ENCODE results near the gene ARHGEF28. TPM values are rescaled to one million over a fixed set of nuclear protein-coding genes. Genes with fewer than 3 reads are reported as not detected.

Gene ARHGEF28
- total and polyA plus RNA-seq, 2 donors (not counting 1 experiment from before 2014, with no cell fraction given) = not detected

- POLR2A ChIA-PET = no interaction called here
- Histone ChIP-seq H3K9ac (ENCODE audit: low read length) (no peak overlapping the region), H3K4me1 (ENCODE audit: control insufficient read depth in 2 of 2, insufficient read depth in 2 of 2, low read length in 2 of 2) (no peaks in the 10 kb centered on the region), H3K27ac (ENCODE audit: low read length in 2 of 2) (no peak overlapping the region), H3K9me3 (ENCODE audit: control extremely low read depth in 1 of 3, control insufficient read depth in 2 of 3, insufficient read depth in 1 of 3, low read length in 2 of 3) (no peaks in the 10 kb centered on the region), H4K20me1 (ENCODE audit: control insufficient read depth, insufficient read depth, low read length, poor library complexity, severe bottlenecking) (no peaks in the 10 kb centered on the region), H2AFZ (ENCODE audit: insufficient read depth, low read depth, low read length, poor library complexity, severe bottlenecking) (no peak overlapping the region), H3K79me2 (ENCODE audit: control insufficient read depth, insufficient read depth, low read length) (no peaks in the 10 kb centered on the region), H3K27me3 (replicated peaks in 1 of 4; ENCODE audit: control extremely low read depth in 1 of 4, control insufficient read depth in 3 of 4, insufficient read depth in 4 of 4, low read length in 3 of 4) (peaks cover 0 to 4% (median 0%) of the 10 kb centered on the region in 4 experiments), H3K4me2 (replicated peaks; ENCODE audit: low read depth, low read length, poor library complexity, severe bottlenecking) (no peak overlapping the region), H3K36me3 (replicated peaks in 1 of 2; ENCODE audit: control extremely low read depth in 1 of 2, control insufficient read depth in 1 of 2, extremely low read depth in 1 of 2, insufficient read depth in 2 of 2, low read length in 1 of 2) (no peaks in the 10 kb centered on the region), H3K4me3 (ENCODE audit: control extremely low read depth in 1 of 5, extremely low read depth in 1 of 5, insufficient read depth in 1 of 5, low read depth in 2 of 5, low read length in 4 of 5) (no peak overlapping the region)
- TF ChIP-seq CTCF (IDR thresholded peaks at IDR 0.05) (no peak), EZH2 (IDR thresholded peaks at IDR 0.05; ENCODE audit: borderline replicate concordance, insufficient read depth, low read depth, low read length, poor library complexity, severe bottlenecking) (no peak)
- Mint-ChIP-seq H3K4me3 (no peak overlapping the region), H3K9me3 (ENCODE audit: insufficient read depth) (no peaks in the 10 kb centered on the region), H3K27ac (no peak overlapping the region), H3K4me1 (no peaks in the 10 kb centered on the region), H3K27me3 (peaks cover 52% of the 10 kb centered on the region)
- intact Hi-C loops (cut with micrococcal nuclease) = no loop called here
- ATAC-seq (ENCODE audit: low read depth) (no peak), DNase-seq (no peak)
- CTCF ChIA-PET = interaction anchor here (2.3 kb wide), 1 partner anchor 10 kb away, joined by 11 read pairs; no protein-coding TSS in a partner anchor
- WGBS (ENCODE audit: insufficient coverage) = 94% methylated on average over 5 of the region's 6 CpGs
These were observed 266.2 kb downstream of the ARHGEF28 start for GRCh38 chr5:73892218-73892617.

GRCh38 chr5:73892806-73893205 lies 266.8 kb downstream of the ARHGEF28 start:
- no peak overlapping the region for H3K27ac ChIP-seq (ENCODE audit: low read length in 2 of 2)
- Mint-ChIP-seq H3K27ac (no peak overlapping the region), H3K4me3 (no peak overlapping the region), H3K4me1 (no peaks in the 10 kb centered on the region), H3K27me3 (peaks cover 51% of the 10 kb centered on the region), H3K9me3 (ENCODE audit: insufficient read depth) (no peaks in the 10 kb centered on the region)
- H4K20me1 ChIP-seq (ENCODE audit: control insufficient read depth, insufficient read depth, low read length, poor library complexity, severe bottlenecking) = no peaks in the 10 kb centered on the region
- no peaks in the 10 kb centered on the region for H3K79me2 ChIP-seq (ENCODE audit: control insufficient read depth, insufficient read depth, low read length)
- H2AFZ ChIP-seq (ENCODE audit: insufficient read depth, low read depth, low read length, poor library complexity, severe bottlenecking) = no peak overlapping the region
- H3K27me3 ChIP-seq (replicated peaks in 1 of 4; ENCODE audit: control extremely low read depth in 1 of 4, control insufficient read depth in 3 of 4, insufficient read depth in 4 of 4, low read length in 3 of 4) = peaks cover 0 to 4% (median 0%) of the 10 kb centered on the region in 4 experiments
- intact Hi-C loops (cut with micrococcal nuclease) = no loop called here
- H3K9ac ChIP-seq (ENCODE audit: low read length) = no peak overlapping the region
- DNase-seq (no peak), ATAC-seq (ENCODE audit: low read depth) (no peak)
- POLR2A ChIA-PET = no interaction called here
- H3K4me1 ChIP-seq (ENCODE audit: control insufficient read depth in 2 of 2, insufficient read depth in 2 of 2, low read length in 2 of 2) = no peaks in the 10 kb centered on the region
- CTCF ChIA-PET = interaction anchor here (2.3 kb wide), 1 partner anchor 10 kb away, joined by 11 read pairs; no protein-coding TSS in a partner anchor
- no peaks in the 10 kb centered on the region for H3K36me3 ChIP-seq (replicated peaks in 1 of 2; ENCODE audit: control extremely low read depth in 1 of 2, control insufficient read depth in 1 of 2, extremely low read depth in 1 of 2, insufficient read depth in 2 of 2, low read length in 1 of 2)
- no peak for TF ChIP-seq EZH2 (IDR thresholded peaks at IDR 0.05; ENCODE audit: borderline replicate concordance, insufficient read depth, low read depth, low read length, poor library complexity, severe bottlenecking)
- TF ChIP-seq CTCF (IDR thresholded peaks at IDR 0.05) = no peak
- no peak overlapping the region for H3K4me2 ChIP-seq (replicated peaks; ENCODE audit: low read depth, low read length, poor library complexity, severe bottlenecking)
- H3K9me3 ChIP-seq (ENCODE audit: control extremely low read depth in 1 of 3, control insufficient read depth in 2 of 3, insufficient read depth in 1 of 3, low read length in 2 of 3) = no peaks in the 10 kb centered on the region
- WGBS (ENCODE audit: insufficient coverage) = no CpG with 5 or more reads among the region's 1 CpG
- no peak overlapping the region for H3K4me3 ChIP-seq (ENCODE audit: control extremely low read depth in 1 of 5, extremely low read depth in 1 of 5, insufficient read depth in 1 of 5, low read depth in 2 of 5, low read length in 4 of 5)

All from B cell (primary cell).